HCT116 (cell line): ENCODE results near the gene SLC6A6. TPM values are rescaled to one million over a fixed set of nuclear protein-coding genes. Genes with fewer than 3 reads are reported as not detected.

Experiments
- ATAC-seq: fragments of 200-7000 bp; cut with Tn5 transposase; 2 replicates; pipeline ENCODE4 v1.9.1; 2020; ENCODE audit warnings: mild to moderate bottlenecking, moderate library complexity
- BruUV-seq: library from RNA; stranded (reverse); fragments of 400-500 nt; replicated peaks from 2 replicates; lab custom pipeline; 2021; lab: Mats Ljungman, UMichigan
- CTCF ChIA-PET: fragments of 300-600 bp; sonication (Branson Sonifier 250); formaldehyde crosslinking; loops from one replicate; lab custom pipeline; 2021; ENCODE audit warnings: antibody characterized with exemption; lab: Charles Lee
- POLR2A ChIA-PET: fragments of 300-600, 350-600 bp; sonication (Branson Sonifier 250); formaldehyde crosslinking; loops from one replicate; lab custom pipeline; 2021; ENCODE audit warnings: antibody characterized with exemption; lab: Charles Lee
- RAD21 ChIA-PET, 2 experiments: fragments of 300-600 bp; sonication (Branson Sonifier 250); formaldehyde crosslinking; loops; one replicate each; lab custom pipeline; 2023; ENCODE audit warnings: low total read pairs in 2 of 2; ENCODE audit not compliant: uncharacterized antibody in 2 of 2, unreplicated experiment in 2 of 2, low non-redundant PET in 1 of 2; lab: Charles Lee
- DNase-seq: peaks from one replicate; pipeline ENCODE4 v3.0.0-alpha.2; 2010; ENCODE audit warnings: low read depth, low spot score
- H2AFZ ChIP-seq: fragments of 200-600 bp; shearing (Covaris generic), sonication (generic); 2 replicates; pipeline ENCODE4 v1.6.1; 2017; ENCODE audit warnings: low read depth, mixed run types, mixed read lengths, antibody characterized with exemption, low read length; ENCODE audit not compliant: poor library complexity, severe bottlenecking
- H3K27ac ChIP-seq: 2 replicates; pipeline ENCODE4 v1.5.1; 2012; ENCODE audit warnings: low read depth, low read length
- H3K27me3 ChIP-seq: fragments of 200-600 bp; sonication (generic); 2 replicates; pipeline ENCODE4 v1.6.1; 2016; ENCODE audit warnings: mixed run types, low read length, mixed read lengths; ENCODE audit not compliant: insufficient read depth
- H3K36me3 ChIP-seq, 2 experiments: fragments of 200-500 bp in 1 of 2; fragments of 200-600 bp in 1 of 2; sonication (Bioruptor generic) in 1 of 2; sonication (generic) in 1 of 2; 2 replicates each; pipeline versions ENCODE4 v1.5.1 to v1.6.1; 2014 to 2016; ENCODE audit warnings: low read length in 2 of 2, inconsistent platforms in 1 of 2, mixed read lengths in 1 of 2, mixed run types in 1 of 2; ENCODE audit not compliant: insufficient read depth in 2 of 2, control insufficient read depth in 1 of 2
- H3K4me1 ChIP-seq, 2 experiments: fragments of 200-600 bp in 1 of 2; sonication (generic) in 1 of 2; 2 replicates each; pipeline versions ENCODE4 v1.5.1 to v1.6.1; 2012 to 2017; ENCODE audit warnings: low read length in 2 of 2, inconsistent platforms in 1 of 2, mild to moderate bottlenecking in 1 of 2, mixed read lengths in 1 of 2, mixed run types in 1 of 2, moderate library complexity in 1 of 2; ENCODE audit not compliant: insufficient read depth in 2 of 2, control insufficient read depth in 1 of 2
- H3K4me2 ChIP-seq: fragments of 200-600 bp; sonication (generic); 2 replicates; pipeline ENCODE4 v1.6.1; 2017; ENCODE audit warnings: mixed run types, low read length, mixed read lengths
- H3K4me3 ChIP-seq, 2 experiments: fragments of 200-600 bp in 1 of 2; sonication (generic) in 1 of 2; replicated peaks in 1 of 2; 2 replicates each; pipeline ENCODE4 v1.5.1; 2011 to 2016; ENCODE audit warnings: low read length in 2 of 2, control low read depth in 1 of 2, low read depth in 1 of 2, mild to moderate bottlenecking in 1 of 2, mixed read lengths in 1 of 2, mixed run types in 1 of 2
- H3K79me2 ChIP-seq: fragments of 200-600 bp; sonication (generic); 2 replicates; pipeline ENCODE4 v1.6.1; 2017; ENCODE audit warnings: mild to moderate bottlenecking, mixed run types, low read length, moderate library complexity, mixed read lengths; ENCODE audit not compliant: insufficient read depth
- H3K9ac ChIP-seq: fragments of 200-600 bp; sonication (generic); 2 replicates; pipeline ENCODE4 v1.6.1; 2016; ENCODE audit warnings: low read length, mixed read lengths
- H3K9me2 ChIP-seq: fragments of 200-600 bp; sonication (generic), shearing (Covaris generic); 2 replicates; pipeline ENCODE4 v1.6.1; 2017; ENCODE audit warnings: mixed run types, mild to moderate bottlenecking, moderate library complexity; ENCODE audit not compliant: insufficient read depth
- H3K9me3 ChIP-seq, 2 experiments: fragments of 200-500 bp in 1 of 2; fragments of 200-600 bp in 1 of 2; sonication (Bioruptor generic) in 1 of 2; sonication (generic) in 1 of 2; 2 replicates each; pipeline ENCODE4 v1.6.1; 2014 to 2017; ENCODE audit warnings: low read length in 2 of 2, mixed read lengths in 2 of 2, inconsistent platforms in 1 of 2, low read depth in 1 of 2, mild to moderate bottlenecking in 1 of 2, mixed run types in 1 of 2, moderate library complexity in 1 of 2; ENCODE audit not compliant: control insufficient read depth in 1 of 2, insufficient read depth in 1 of 2
- H4K20me1 ChIP-seq: fragments of 200-600 bp; sonication (generic), shearing (Covaris generic); 2 replicates; pipeline ENCODE4 v1.6.1; 2017; ENCODE audit warnings: mixed run types, mild to moderate bottlenecking, moderate library complexity; ENCODE audit not compliant: insufficient read depth
- CBX3 ChIP-seq: IDR thresholded peaks from 2 replicates; pipeline ENCODE4 v1.6.1; 2012; ENCODE audit warnings: low read depth
- CTCF ChIP-seq, 3 experiments: fragments of 200-600 bp in 1 of 3; sonication (generic) in 1 of 3; IDR thresholded peaks in 2 of 3; conservative IDR thresholded peaks in 1 of 3; 2 replicates each; pipeline ENCODE4 v1.5.1; 2012 to 2017; ENCODE audit warnings: low read depth in 2 of 3, low read length in 2 of 3, antibody characterized with exemption in 1 of 3, borderline replicate concordance in 1 of 3, control low read depth in 1 of 3, mild to moderate bottlenecking in 1 of 3, mixed read lengths in 1 of 3, mixed run types in 1 of 3, moderate library complexity in 1 of 3; ENCODE audit not compliant: insufficient read depth in 1 of 3
- FOSL1 ChIP-seq: IDR thresholded peaks from 2 replicates; pipeline ENCODE4 v1.6.1; 2012; ENCODE audit warnings: low read depth
- MAX ChIP-seq: IDR thresholded peaks from 2 replicates; pipeline ENCODE4 v1.6.1; 2012
- RAD21 ChIP-seq: IDR thresholded peaks from 2 replicates; pipeline ENCODE4 v1.6.1; 2012; ENCODE audit warnings: low read depth, mild to moderate bottlenecking
- SIN3A ChIP-seq: IDR thresholded peaks from 2 replicates; pipeline ENCODE4 v1.6.1; 2012; ENCODE audit warnings: low read depth
- SRF ChIP-seq: IDR thresholded peaks from 2 replicates; pipeline ENCODE4 v1.6.1; 2012; ENCODE audit warnings: low read depth
- ZFX ChIP-seq: fragments of 450-650 bp; IDR thresholded peaks from 2 replicates; pipeline ENCODE4 v1.6.1; 2017
- ZNF274 ChIP-seq: fragments of 200-500 bp; sonication (Bioruptor generic); IDR thresholded peaks from 2 replicates; pipeline ENCODE4 v1.6.1; 2014; ENCODE audit warnings: mild to moderate bottlenecking, low read depth, low read length, inconsistent platforms
- intact Hi-C: fragments of 100-400 bp; cut with micrococcal nuclease; formaldehyde crosslinking; loops from 2 replicates; pipeline ENCODE4 v1.10.0; 2022
- total RNA-seq: library from RNA; stranded (reverse); gene quantifications from one replicate; pipeline ENCODE4 v1.2.1, GENCODE V29; 2021; ENCODE audit not compliant: unreplicated experiment
- TF ChIP-seq, protein P1 (sequence below): IDR thresholded peaks from 2 replicates; pipeline ENCODE4 v1.6.1; 2011; ENCODE audit warnings: mild to moderate bottlenecking, low read length, moderate library complexity; ENCODE audit not compliant: insufficient replicate concordance; ENCODE audit errors: extremely low read depth

The SLC6A6 gene
- total RNA-seq, 1 experiment from 2014 or later: 36.3 TPM

GRCh38 chr3:14461748-14462324 lies 59.4 kb downstream of the SLC6A6 start:
- ChIA-PET POLR2A (no interaction called here), RAD21 (interaction anchor here (0.6 to 1.7 kb wide), 4 partner anchors 9 to 258 kb away, joined by 3 to 7 read pairs (median 3); no protein-coding TSS in a partner anchor), CTCF (interaction anchor here (0.7 to 1.7 kb wide), 7 partner anchors 59 to 258 kb away, joined by 3 to 12 read pairs (median 4); partner anchors contain the start of gene SLC6A6)
- no peaks in the 10 kb centered on the region for H4K20me1 ChIP-seq
- intact Hi-C loops: loop anchor here (1.0 to 2.0 kb wide), 3 partner anchors 201 to 566 kb away; no protein-coding TSS in a partner anchor
- no peaks in the 10 kb centered on the region for H3K9me2 ChIP-seq
- no peak overlapping the region for H2AFZ ChIP-seq
- H3K36me3 ChIP-seq: peaks cover 11 to 17% of the 10 kb centered on the region in 2 experiments; a peak in 3 of 4 replicates
- no peak overlapping the region for H3K4me3 ChIP-seq
- no peak for TF ChIP-seq SRF
- peak; percentile 96 for TF ChIP-seq RAD21
- TF ChIP-seq CTCF (IDR thresholded peaks at IDR 0.05 in 2 of 3, conservative IDR thresholded peaks at IDR 0.05 in 1 of 3; ENCODE audit: borderline replicate concordance in 1 of 3, insufficient read depth in 1 of 3, low read depth in 2 of 3, low read length in 2 of 3): peak; percentile 69 to 99 (median 81)
- no TSS peak for BruUV-seq
- DNase-seq (peak; percentile 32), ATAC-seq (peak; percentile 89)
- H3K4me2 ChIP-seq: no peak overlapping the region
- H3K4me1 ChIP-seq: no peaks in the 10 kb centered on the region
- no peak overlapping the region for H3K9ac ChIP-seq
- H3K27ac ChIP-seq: no peak overlapping the region
- H3K9me3 ChIP-seq: no peaks in the 10 kb centered on the region
- no peaks in the 10 kb centered on the region for H3K79me2 ChIP-seq
- H3K27me3 ChIP-seq: no peaks in the 10 kb centered on the region

GRCh38 chr3:14462738-14463137 lies 60.3 kb downstream of the SLC6A6 start:
- H3K9ac ChIP-seq: no peak overlapping the region
- peaks cover 11 to 14% of the 10 kb centered on the region in 2 experiments; a peak in 3 of 4 replicates for H3K36me3 ChIP-seq
- no peak overlapping the region for H3K27ac ChIP-seq
- POLR2A ChIA-PET: no interaction called here
- TF ChIP-seq SIN3A (no peak), ZNF274 (no peak), ZFX (no peak), MAX (no peak), CBX3 (no peak), FOSL1 (no peak)
- TF ChIP-seq, protein P1, sequence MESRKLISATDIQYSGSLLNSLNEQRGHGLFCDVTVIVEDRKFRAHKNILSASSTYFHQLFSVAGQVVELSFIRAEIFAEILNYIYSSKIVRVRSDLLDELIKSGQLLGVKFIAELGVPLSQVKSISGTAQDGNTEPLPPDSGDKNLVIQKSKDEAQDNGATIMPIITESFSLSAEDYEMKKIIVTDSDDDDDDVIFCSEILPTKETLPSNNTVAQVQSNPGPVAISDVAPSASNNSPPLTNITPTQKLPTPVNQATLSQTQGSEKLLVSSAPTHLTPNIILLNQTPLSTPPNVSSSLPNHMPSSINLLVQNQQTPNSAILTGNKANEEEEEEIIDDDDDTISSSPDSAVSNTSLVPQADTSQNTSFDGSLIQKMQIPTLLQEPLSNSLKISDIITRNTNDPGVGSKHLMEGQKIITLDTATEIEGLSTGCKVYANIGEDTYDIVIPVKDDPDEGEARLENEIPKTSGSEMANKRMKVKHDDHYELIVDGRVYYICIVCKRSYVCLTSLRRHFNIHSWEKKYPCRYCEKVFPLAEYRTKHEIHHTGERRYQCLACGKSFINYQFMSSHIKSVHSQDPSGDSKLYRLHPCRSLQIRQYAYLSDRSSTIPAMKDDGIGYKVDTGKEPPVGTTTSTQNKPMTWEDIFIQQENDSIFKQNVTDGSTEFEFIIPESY: no peak
- CTCF ChIA-PET: interaction anchor here (0.7 to 1.7 kb wide), 3 partner anchors 201 to 259 kb away, joined by 3 read pairs; no protein-coding TSS in a partner anchor
- H2AFZ ChIP-seq: no peak overlapping the region
- H3K9me3 ChIP-seq: no peaks in the 10 kb centered on the region
- BruUV-seq: no TSS peak
- no peak for ATAC-seq
- no peak overlapping the region for H3K4me2 ChIP-seq
- no peaks in the 10 kb centered on the region for H3K4me1 ChIP-seq
- H3K9me2 ChIP-seq: no peaks in the 10 kb centered on the region
- RAD21 ChIA-PET: no interaction called here
- intact Hi-C loops: no loop called here
- no peak for DNase-seq
- H3K4me3 ChIP-seq: no peak overlapping the region
- no peaks in the 10 kb centered on the region for H3K27me3 ChIP-seq
- no peaks in the 10 kb centered on the region for H3K79me2 ChIP-seq
- H4K20me1 ChIP-seq: no peaks in the 10 kb centered on the region
